ENCODE measurements around the gene CSNK1E.

Gene CSNK1E

GRCh38 chr22:38338772-38339379, 21.6 kb upstream of the CSNK1E start:
- TF ChIP-seq CTCF (conservative IDR thresholded peaks at IDR 0.05) = no peak
- TF ChIP-seq ZFX (IDR thresholded peaks at IDR 0.05) = no peak
- no peak overlapping the region for H3K27ac ChIP-seq

GRCh38 chr22:38336699-38337098, 19.5 kb upstream of the CSNK1E start:
- TF ChIP-seq CTCF (conservative IDR thresholded peaks at IDR 0.05) (no peak), ZFX (IDR thresholded peaks at IDR 0.05) (no peak)
- no peak overlapping the region for H3K27ac ChIP-seq

- TF ChIP-seq CTCF (conservative IDR thresholded peaks at IDR 0.05) (no peak), ZFX (IDR thresholded peaks at IDR 0.05) (no peak)
- H3K27ac ChIP-seq = no peak overlapping the region
These were observed 17.8 kb upstream of the CSNK1E start for GRCh38 chr22:38335077-38335476.

GRCh38 chr22:38327805-38328204, 10.6 kb upstream of the CSNK1E start:
- no peak overlapping the region for H3K27ac ChIP-seq
- no peak for TF ChIP-seq ZFX (IDR thresholded peaks at IDR 0.05)
- TF ChIP-seq CTCF (conservative IDR thresholded peaks at IDR 0.05) = no peak

GRCh38 chr22:38327396-38327795, 10.2 kb upstream of the CSNK1E start:
- no peak overlapping the region for H3K27ac ChIP-seq
- TF ChIP-seq ZFX (IDR thresholded peaks at IDR 0.05) (no peak), CTCF (conservative IDR thresholded peaks at IDR 0.05) (no peak)

GRCh38 chr22:38325587-38325986, 8.4 kb upstream of the CSNK1E start:
- H3K27ac ChIP-seq = no peak overlapping the region
- TF ChIP-seq ZFX (IDR thresholded peaks at IDR 0.05) = no peak
- TF ChIP-seq CTCF (conservative IDR thresholded peaks at IDR 0.05) = no peak

- no peak overlapping the region for H3K27ac ChIP-seq
- TF ChIP-seq ZFX (IDR thresholded peaks at IDR 0.05) = no peak
- no peak for TF ChIP-seq CTCF (conservative IDR thresholded peaks at IDR 0.05)
These were observed 3.6 kb upstream of the CSNK1E start for GRCh38 chr22:38320605-38321402.
